Left lung (tissue), 10 donors: ENCODE results near the gene KIAA0513. TPM values are rescaled to one million over a fixed set of nuclear protein-coding genes. Genes with fewer than 3 reads are reported as not detected.

ENCODE experiments used
- ATAC-seq: fragments of 200-7000 bp; cut with Tn5 transposase; one replicate; pipeline ENCODE4 v1.9.1; 2020; ENCODE audit warnings: moderate library complexity
- DNase-seq, 4 donors: peaks; one replicate each; pipeline ENCODE4 v3.0.0-alpha.2; 2013 to 2020
- H3K27ac ChIP-seq, 2 donors: fragments of 200-600 bp; sonication (generic) in 1 of 2; one replicate each; pipeline versions ENCODE4 v1.5.0 to v1.8.0; 2020 to 2021
- H3K27me3 ChIP-seq, 2 donors: fragments of 200-600 bp; sonication (generic) in 1 of 2; one replicate each; pipeline versions ENCODE4 v1.5.0 to v1.8.0; 2020 to 2021
- H3K36me3 ChIP-seq, 2 donors: fragments of 200-600 bp; sonication (generic) in 1 of 2; one replicate each; pipeline versions ENCODE4 v1.5.0 to v1.8.0; 2020 to 2021
- H3K4me1 ChIP-seq, 2 donors: fragments of 200-600 bp; one replicate each; pipeline ENCODE4 v1.8.0; 2021
- H3K4me3 ChIP-seq, 2 donors: fragments of 200-600 bp; sonication (generic) in 1 of 2; one replicate each; pipeline versions ENCODE4 v1.5.0 to v1.8.0; 2020 to 2021; ENCODE audit warnings: mild to moderate bottlenecking in 1 of 2
- H3K9me3 ChIP-seq, 2 donors: fragments of 200-600 bp; sonication (generic) in 1 of 2; one replicate each; pipeline versions ENCODE4 v1.5.0 to v1.8.0; 2020 to 2021
- CTCF ChIP-seq, 2 donors: fragments of 200-600 bp; sonication (generic) in 1 of 2; IDR thresholded peaks; one replicate each; pipeline versions ENCODE4 v1.5.0 to v1.8.0; 2021; ENCODE audit warnings: antibody characterized with exemption in 2 of 2
- intact Hi-C, 2 donors: fragments of 100-400 bp; cut with DNase I; formaldehyde crosslinking; loops; one replicate each; pipeline versions ENCODE4 v1.11.2 to v1.14.2; 2022
- polyA plus RNA-seq, 6 donors: library from polyadenylated mRNA; unstranded; fragments of 120-200 nt; gene quantifications; one replicate each; pipeline ENCODE4 v1.2.1, GENCODE V29; 2013; ENCODE audit not compliant: insufficient read length in 6 of 6
- total RNA-seq, 2 donors: library from RNA; stranded (reverse); fragmentation: NEBNext Ultra II Directional; extraction: Animal tissue kit (Norgen Biotek cat#: 25700); gene quantifications; one replicate each; pipeline ENCODE4 v1.2.1, GENCODE V29; 2021
- donor health status: DM: no; HTN: yes; CAD: no.
- donor health status: DM: no; HTN: no; CAD: no.

Gene KIAA0513
- total and polyA plus RNA-seq, 8 donors: 4.4 to 31.7 (median 7.6) TPM

GRCh38 chr16:85069171-85069570 is 41.6 kb downstream of the KIAA0513 start:
- intact Hi-C loops: no loop called here
- DNase-seq (peak in 1 of 4 donors; percentile 10), ATAC-seq (no peak)
- Histone ChIP-seq H3K36me3 (peaks cover 0 to 91% of the 10 kb centered on the region in 2 donors), H3K27me3 (no peaks in the 10 kb centered on the region), H3K9me3 (no peaks in the 10 kb centered on the region), H3K4me3 (no peak overlapping the region), H3K27ac (no peak overlapping the region), H3K4me1 (peaks cover 0 to 8% of the 10 kb centered on the region in 2 donors)
- TF ChIP-seq CTCF (IDR thresholded peaks at IDR 0.05): no peak

- peaks cover 0 to 97% of the 10 kb centered on the region in 2 donors for H3K36me3 ChIP-seq
- TF ChIP-seq CTCF (IDR thresholded peaks at IDR 0.05): no peak
- H3K27me3 ChIP-seq: no peaks in the 10 kb centered on the region
- peaks cover 0 to 18% of the 10 kb centered on the region in 2 donors for H3K4me1 ChIP-seq
- H3K27ac ChIP-seq: no peak overlapping the region
- DNase-seq (peak in 1 of 4 donors; percentile 25), ATAC-seq (no peak)
- H3K4me3 ChIP-seq: no peak overlapping the region
- intact Hi-C loops: no loop called here
- H3K9me3 ChIP-seq: no peaks in the 10 kb centered on the region
These were observed 44.7 kb downstream of the KIAA0513 start for GRCh38 chr16:85072076-85072860.

- peaks cover 0 to 97% of the 10 kb centered on the region in 2 donors for H3K36me3 ChIP-seq
- intact Hi-C loops: no loop called here
- DNase-seq (peak in 3 of 4 donors; percentile 62 to 88 (median 80)), ATAC-seq (peak; percentile 58)
- TF ChIP-seq CTCF (IDR thresholded peaks at IDR 0.05): no peak
- H3K27me3 ChIP-seq: no peaks in the 10 kb centered on the region
- H3K4me1 ChIP-seq: peaks cover 0 to 23% of the 10 kb centered on the region in 2 donors
- H3K4me3 ChIP-seq: no peak overlapping the region
- no peak overlapping the region for H3K27ac ChIP-seq
- no peaks in the 10 kb centered on the region for H3K9me3 ChIP-seq
These were observed 45.4 kb downstream of the KIAA0513 start for GRCh38 chr16:85072947-85073346.

GRCh38 chr16:85074225-85074914 is 46.8 kb downstream of the KIAA0513 start:
- intact Hi-C loops: no loop called here
- no peaks in the 10 kb centered on the region for H3K27me3 ChIP-seq
- peaks cover 0 to 23% of the 10 kb centered on the region in 2 donors for H3K4me1 ChIP-seq
- H3K9me3 ChIP-seq: no peaks in the 10 kb centered on the region
- H3K36me3 ChIP-seq: peaks cover 0 to 97% of the 10 kb centered on the region in 2 donors
- no peak for ATAC-seq
- H3K4me3 ChIP-seq: no peak overlapping the region
- DNase-seq: no peak
- TF ChIP-seq CTCF (IDR thresholded peaks at IDR 0.05): no peak
- H3K27ac ChIP-seq: no peak overlapping the region
